ENCODE measurements around the gene TBC1D8.

DNA sequence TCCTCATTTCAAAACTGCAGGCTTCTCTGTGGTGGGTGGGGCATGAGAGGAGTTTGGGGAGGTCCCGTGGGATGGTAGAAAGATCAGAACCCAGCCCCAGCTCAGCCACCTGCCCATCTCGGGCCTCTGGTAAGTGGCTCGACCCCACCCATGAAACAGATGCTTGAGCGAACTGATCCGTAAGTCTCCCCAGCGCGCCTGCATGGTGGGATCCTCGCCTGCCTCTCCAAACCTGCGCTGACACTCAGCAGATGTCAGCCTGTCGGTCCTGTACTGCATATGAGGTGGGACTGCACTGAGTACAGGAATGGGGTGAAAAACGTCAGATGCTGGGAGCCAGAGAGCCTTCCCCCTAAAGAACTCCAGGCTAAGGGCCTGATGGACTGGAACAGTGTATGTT is 165.0 kb downstream of the TBC1D8 start:
- no peak for TF ChIP-seq CTCF (IDR thresholded peaks at IDR 0.05; ENCODE audit: insufficient read depth, low read length)
- TF ChIP-seq, protein P1, sequence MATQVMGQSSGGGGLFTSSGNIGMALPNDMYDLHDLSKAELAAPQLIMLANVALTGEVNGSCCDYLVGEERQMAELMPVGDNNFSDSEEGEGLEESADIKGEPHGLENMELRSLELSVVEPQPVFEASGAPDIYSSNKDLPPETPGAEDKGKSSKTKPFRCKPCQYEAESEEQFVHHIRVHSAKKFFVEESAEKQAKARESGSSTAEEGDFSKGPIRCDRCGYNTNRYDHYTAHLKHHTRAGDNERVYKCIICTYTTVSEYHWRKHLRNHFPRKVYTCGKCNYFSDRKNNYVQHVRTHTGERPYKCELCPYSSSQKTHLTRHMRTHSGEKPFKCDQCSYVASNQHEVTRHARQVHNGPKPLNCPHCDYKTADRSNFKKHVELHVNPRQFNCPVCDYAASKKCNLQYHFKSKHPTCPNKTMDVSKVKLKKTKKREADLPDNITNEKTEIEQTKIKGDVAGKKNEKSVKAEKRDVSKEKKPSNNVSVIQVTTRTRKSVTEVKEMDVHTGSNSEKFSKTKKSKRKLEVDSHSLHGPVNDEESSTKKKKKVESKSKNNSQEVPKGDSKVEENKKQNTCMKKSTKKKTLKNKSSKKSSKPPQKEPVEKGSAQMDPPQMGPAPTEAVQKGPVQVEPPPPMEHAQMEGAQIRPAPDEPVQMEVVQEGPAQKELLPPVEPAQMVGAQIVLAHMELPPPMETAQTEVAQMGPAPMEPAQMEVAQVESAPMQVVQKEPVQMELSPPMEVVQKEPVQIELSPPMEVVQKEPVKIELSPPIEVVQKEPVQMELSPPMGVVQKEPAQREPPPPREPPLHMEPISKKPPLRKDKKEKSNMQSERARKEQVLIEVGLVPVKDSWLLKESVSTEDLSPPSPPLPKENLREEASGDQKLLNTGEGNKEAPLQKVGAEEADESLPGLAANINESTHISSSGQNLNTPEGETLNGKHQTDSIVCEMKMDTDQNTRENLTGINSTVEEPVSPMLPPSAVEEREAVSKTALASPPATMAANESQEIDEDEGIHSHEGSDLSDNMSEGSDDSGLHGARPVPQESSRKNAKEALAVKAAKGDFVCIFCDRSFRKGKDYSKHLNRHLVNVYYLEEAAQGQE (IDR thresholded peaks at IDR 0.05; ENCODE audit: insufficient replicate concordance, low read depth), result no peak
- no peak for TF ChIP-seq POLR2AphosphoS5 (IDR thresholded peaks at IDR 0.05; ENCODE audit: low read depth)
- no peak for TF ChIP-seq GABPA (IDR thresholded peaks at IDR 0.05; ENCODE audit: low read depth)
- no peak for TF ChIP-seq SPI1 (IDR thresholded peaks at IDR 0.05; ENCODE audit: borderline replicate concordance, low read depth)

Data from HL-60 (cell line).